Nephron (organoid): ENCODE data around the gene CR2.
A peak's percentile ranks its signal among the peaks of the same experiment; 100 is the strongest.
"Not testable (repeated sequence)": the region's sequence is repeated elsewhere in the genome, so short reads cannot be mapped to it uniquely, and the experiment has no call there.

Experiments
- H3K27ac Mint-ChIP-seq, 3 experiments: 2 replicates each; pipeline ENCODE4 v1.8.0; 2020; ENCODE audit warnings: mixed read lengths in 3 of 3, mild to moderate bottlenecking in 2 of 3, moderate library complexity in 1 of 3
- H3K27me3 Mint-ChIP-seq: 2 replicates; pipeline ENCODE4 v1.8.0; 2021; ENCODE audit warnings: low read depth, mild to moderate bottlenecking, moderate library complexity, mixed read lengths
- H3K36me3 Mint-ChIP-seq: 2 replicates; pipeline ENCODE4 v1.8.0; 2020; ENCODE audit warnings: low read depth, mixed read lengths
- H3K4me1 Mint-ChIP-seq: 2 replicates; pipeline ENCODE4 v1.8.0; 2020; ENCODE audit warnings: mixed read lengths
- H3K4me3 Mint-ChIP-seq, 3 experiments: 2 replicates each; pipeline ENCODE4 v1.8.0; 2020; ENCODE audit warnings: mild to moderate bottlenecking in 3 of 3, mixed read lengths in 3 of 3, moderate library complexity in 2 of 3
- H3K9me3 Mint-ChIP-seq: 2 replicates; pipeline ENCODE4 v1.8.0; 2020; ENCODE audit warnings: mixed read lengths
- CTCF ChIP-seq, 3 experiments: fragments of 200-600 bp; sonication (generic); IDR thresholded peaks; one replicate each; pipeline ENCODE4 v1.5.0; 2021; ENCODE audit warnings: antibody characterized with exemption in 3 of 3; ENCODE audit not compliant: unreplicated experiment in 3 of 3

The CR2 gene

DNA sequence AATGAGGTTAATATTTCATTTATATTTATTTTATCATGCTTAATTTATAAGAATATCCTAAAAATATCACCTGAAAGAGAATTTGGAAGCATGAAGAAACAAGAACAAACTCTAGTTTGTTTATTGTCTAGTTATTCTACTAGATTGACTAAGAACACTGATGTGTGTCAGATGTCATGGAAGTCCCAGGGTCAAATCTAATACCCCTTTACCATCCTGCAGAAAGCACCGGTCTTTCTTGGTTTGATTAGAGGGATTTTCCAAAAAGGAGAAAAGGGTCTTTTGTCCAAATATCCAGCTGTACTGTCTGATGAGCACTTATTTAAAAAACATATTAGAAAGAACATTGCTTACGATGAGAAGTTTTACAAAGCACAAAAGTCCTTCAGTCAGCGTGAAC is 20.7 kb upstream of the CR2 start:
- peaks cover 8% of the 10 kb centered on the region for H3K27me3 Mint-ChIP-seq
- no peak overlapping the region for H3K27ac Mint-ChIP-seq
- H3K9me3 Mint-ChIP-seq = peaks cover 3% of the 10 kb centered on the region
- H3K36me3 Mint-ChIP-seq = no peaks in the 10 kb centered on the region
- no peak for TF ChIP-seq CTCF (IDR thresholded peaks at IDR 0.05; ENCODE audit: unreplicated experiment in 3 of 3)
- H3K4me1 Mint-ChIP-seq = peaks cover 4% of the 10 kb centered on the region
- no peak overlapping the region for H3K4me3 Mint-ChIP-seq

- H3K27ac Mint-ChIP-seq, H3K4me3 Mint-ChIP-seq, H3K36me3 Mint-ChIP-seq, H3K9me3 Mint-ChIP-seq, H3K27me3 Mint-ChIP-seq, H3K4me1 Mint-ChIP-seq: not testable (repeated sequence)
Measured at GRCh38 chr1:207436746-207437145, 17.4 kb upstream of the CR2 start.

DNA sequence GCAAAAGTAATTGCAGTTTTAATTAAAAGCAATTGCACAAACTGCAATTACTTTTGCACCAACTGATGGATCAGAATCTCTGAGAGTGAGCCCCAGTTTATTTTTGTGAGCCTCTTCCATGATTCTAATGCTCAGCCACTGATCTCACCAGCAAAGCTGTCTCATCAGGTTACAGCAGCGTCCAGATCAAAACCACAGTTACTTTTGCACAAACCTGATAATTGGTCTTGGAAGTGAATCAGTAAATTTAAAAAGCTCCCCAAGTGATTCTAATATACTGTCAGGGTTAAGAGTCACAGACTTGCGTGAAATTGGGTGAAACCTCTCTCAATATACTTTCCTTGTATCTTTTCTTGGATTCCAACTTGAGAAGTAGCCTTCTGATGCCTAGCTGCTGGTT is 13.5 kb upstream of the CR2 start:
- no peaks in the 10 kb centered on the region for H3K4me1 Mint-ChIP-seq

GRCh38 chr1:207444514-207445217 is 9.5 kb upstream of the CR2 start:
- Mint-ChIP-seq H3K4me1 (no peaks in the 10 kb centered on the region), H3K9me3 (no peaks in the 10 kb centered on the region), H3K4me3 (no peak overlapping the region), H3K36me3 (no peaks in the 10 kb centered on the region), H3K27ac (no peak overlapping the region), H3K27me3 (peaks cover 46% of the 10 kb centered on the region)
- no peak for TF ChIP-seq CTCF (IDR thresholded peaks at IDR 0.05; ENCODE audit: unreplicated experiment in 3 of 3)

More for the DNA sequence above, 13.5 kb upstream of the CR2 start:
- TF ChIP-seq CTCF (IDR thresholded peaks at IDR 0.05; ENCODE audit: unreplicated experiment in 3 of 3) = no peak
- no peaks in the 10 kb centered on the region for H3K36me3 Mint-ChIP-seq
- no peak overlapping the region for H3K4me3 Mint-ChIP-seq
- no peak overlapping the region for H3K27ac Mint-ChIP-seq
- H3K9me3 Mint-ChIP-seq = no peaks in the 10 kb centered on the region
- peaks cover 22% of the 10 kb centered on the region for H3K27me3 Mint-ChIP-seq

DNA sequence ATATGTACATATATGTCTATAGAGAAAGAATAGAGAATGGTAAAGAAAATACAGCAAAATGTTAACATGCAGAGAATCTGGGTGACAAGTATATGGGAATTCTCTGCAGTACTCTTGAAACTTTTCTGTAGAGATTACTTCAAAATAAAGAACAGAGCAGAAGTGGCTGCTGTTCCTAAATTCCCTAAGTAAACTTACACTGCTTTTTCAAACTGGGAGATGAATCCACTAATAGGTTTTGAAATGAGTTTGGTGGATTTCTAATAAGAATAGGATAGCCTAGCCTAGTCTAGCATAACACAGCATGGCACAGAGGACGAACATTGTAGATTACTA is 450 bp upstream of the CR2 start:
- no peak for TF ChIP-seq CTCF (IDR thresholded peaks at IDR 0.05; ENCODE audit: unreplicated experiment in 3 of 3)
- H3K27ac Mint-ChIP-seq = no peak overlapping the region
- H3K4me3 Mint-ChIP-seq = peak overlapping the region; percentile 66 to 78 (median 74)
- no peaks in the 10 kb centered on the region for H3K9me3 Mint-ChIP-seq
- H3K27me3 Mint-ChIP-seq = peaks cover 14% of the 10 kb centered on the region
- peaks cover 9% of the 10 kb centered on the region for H3K4me1 Mint-ChIP-seq
- no peaks in the 10 kb centered on the region for H3K36me3 Mint-ChIP-seq

DNA sequence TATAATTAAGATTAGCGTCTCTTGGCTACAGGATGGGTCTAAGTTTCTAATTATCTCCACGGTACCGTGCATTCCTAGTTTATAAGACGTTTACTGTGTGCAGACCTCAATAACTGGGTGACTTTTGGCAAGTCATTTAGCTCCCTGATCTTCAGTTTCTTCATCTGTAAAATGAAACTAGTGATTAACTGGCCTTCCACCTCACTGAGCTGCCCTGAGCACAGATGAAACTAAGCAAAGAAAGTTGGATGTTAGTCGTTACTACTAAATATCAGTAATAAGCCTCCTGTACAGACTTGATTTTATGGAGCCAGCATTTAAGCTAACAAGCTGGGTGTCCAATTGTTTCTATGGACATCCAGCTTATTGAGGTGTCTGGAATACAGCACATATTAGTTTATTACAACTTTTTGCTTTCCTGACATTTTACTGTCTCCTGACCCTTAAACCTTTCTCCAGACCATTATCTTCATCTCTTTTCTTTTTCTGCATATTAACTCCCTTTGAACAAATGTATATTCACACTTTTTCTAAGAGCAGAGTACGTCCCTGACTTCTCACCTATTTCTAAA is 1.1 kb downstream of the CR2 start:
- no peaks in the 10 kb centered on the region for H3K9me3 Mint-ChIP-seq
- peaks cover 4% of the 10 kb centered on the region for H3K27me3 Mint-ChIP-seq
- TF ChIP-seq CTCF (IDR thresholded peaks at IDR 0.05; ENCODE audit: unreplicated experiment in 3 of 3) = no peak
- H3K27ac Mint-ChIP-seq = no peak overlapping the region
- H3K4me1 Mint-ChIP-seq = peaks cover 9% of the 10 kb centered on the region
- peak overlapping the region; percentile 47 to 56 (median 50) for H3K4me3 Mint-ChIP-seq
- H3K36me3 Mint-ChIP-seq = no peaks in the 10 kb centered on the region
